T-helper 2 cell treated with Interferon-gamma antibody and Interleukin-4, amounts not matched to agents 5 μg/mL and 100 μg/mL, for 36 hours (primary cell): ENCODE data around the gene EPHA6.

Source experiments
- DNase-seq: peaks from one replicate; pipeline ENCODE4 v3.0.0; 2021; ENCODE audit warnings: low spot score
- H3K27ac Mint-ChIP-seq: one replicate; pipeline ENCODE4 v1.8.0; 2021; ENCODE audit warnings: mild to moderate bottlenecking, mixed read lengths
- H3K27me3 Mint-ChIP-seq: one replicate; pipeline ENCODE4 v1.8.0; 2021; ENCODE audit warnings: low read depth, mixed read lengths
- H3K36me3 Mint-ChIP-seq: one replicate; pipeline ENCODE4 v1.8.0; 2021; ENCODE audit warnings: low read depth, mixed read lengths
- H3K4me1 Mint-ChIP-seq: one replicate; pipeline ENCODE4 v1.8.0; 2021; ENCODE audit warnings: low read depth, mixed read lengths
- H3K4me3 Mint-ChIP-seq: one replicate; pipeline ENCODE4 v1.8.0; 2022; ENCODE audit warnings: mild to moderate bottlenecking, moderate library complexity, mixed read lengths
- H3K9me3 Mint-ChIP-seq: one replicate; pipeline ENCODE4 v1.8.0; 2021; ENCODE audit warnings: mixed read lengths

The EPHA6 gene

DNA sequence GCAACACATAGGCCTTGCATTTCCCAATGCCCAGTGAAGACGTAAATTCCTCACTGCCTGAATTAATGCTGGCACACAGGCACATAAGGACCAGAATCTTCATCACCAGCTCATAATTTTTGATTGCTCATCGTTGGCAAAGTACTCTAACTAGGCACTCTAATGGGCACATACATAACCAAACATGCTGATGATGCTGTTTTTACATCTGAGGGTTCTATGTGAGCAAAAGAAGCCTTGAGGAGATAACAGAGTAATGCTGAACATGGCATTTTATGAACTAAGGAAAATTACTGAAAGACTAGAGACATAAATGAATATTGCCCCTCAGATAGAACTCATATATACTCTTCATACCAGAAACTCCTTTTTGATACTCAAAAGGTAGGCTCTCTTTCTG is 387.4 kb downstream of the EPHA6 start:
- Mint-ChIP-seq H3K4me3 (no peak overlapping the region), H3K27ac (no peak overlapping the region), H3K27me3 (no peaks in the 10 kb centered on the region)

DNA sequence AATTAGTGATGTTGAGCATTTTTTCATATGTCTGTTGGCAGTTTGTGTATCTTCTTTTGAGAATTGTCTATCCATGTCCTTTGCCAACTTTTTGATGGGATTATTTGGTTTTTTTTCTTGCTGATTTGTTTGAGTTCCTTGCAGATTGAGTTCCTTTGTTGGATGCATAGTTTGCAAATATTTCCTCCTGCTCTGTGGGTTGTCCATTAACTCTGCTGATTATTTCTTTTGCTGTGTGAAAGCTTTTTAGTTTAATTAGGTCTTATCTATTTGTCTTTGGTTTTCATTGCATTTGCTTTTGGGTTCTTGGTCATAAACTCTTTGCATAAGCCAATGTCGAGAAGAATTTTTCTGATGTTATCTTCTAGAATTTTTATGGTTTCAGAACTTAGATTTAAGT is 414.6 kb downstream of the EPHA6 start:
- no peak overlapping the region for H3K27ac Mint-ChIP-seq
- no peaks in the 10 kb centered on the region for H3K36me3 Mint-ChIP-seq
- H3K9me3 Mint-ChIP-seq, result peaks cover 4% of the 10 kb centered on the region
- H3K4me3 Mint-ChIP-seq, result no peak overlapping the region
- DNase-seq, result no peak
- no peaks in the 10 kb centered on the region for H3K27me3 Mint-ChIP-seq
- H3K4me1 Mint-ChIP-seq, result no peaks in the 10 kb centered on the region

More for the DNA sequence above, 387.4 kb downstream of the EPHA6 start:
- Mint-ChIP-seq H3K36me3 (no peaks in the 10 kb centered on the region), H3K9me3 (peaks cover 3% of the 10 kb centered on the region), H3K4me1 (no peaks in the 10 kb centered on the region)
- no peak for DNase-seq

GRCh38 chr3:97230486-97230885 is 416.1 kb downstream of the EPHA6 start:
- H3K9me3 Mint-ChIP-seq, result peaks cover 4% of the 10 kb centered on the region
- no peaks in the 10 kb centered on the region for H3K4me1 Mint-ChIP-seq
- no peaks in the 10 kb centered on the region for H3K27me3 Mint-ChIP-seq
- H3K36me3 Mint-ChIP-seq, result no peaks in the 10 kb centered on the region
- no peak for DNase-seq
- H3K4me3 Mint-ChIP-seq, result no peak overlapping the region
- no peak overlapping the region for H3K27ac Mint-ChIP-seq

- no peaks in the 10 kb centered on the region for H3K27me3 Mint-ChIP-seq
- H3K4me1 Mint-ChIP-seq, result no peaks in the 10 kb centered on the region
- no peak overlapping the region for H3K27ac Mint-ChIP-seq
These were observed 418.1 kb downstream of the EPHA6 start for GRCh38 chr3:97232393-97233034.

GRCh38 chr3:97235179-97235578 is 420.8 kb downstream of the EPHA6 start:
- Mint-ChIP-seq H3K9me3 (no peaks in the 10 kb centered on the region), H3K27me3 (no peaks in the 10 kb centered on the region), H3K36me3 (no peaks in the 10 kb centered on the region), H3K4me1 (no peaks in the 10 kb centered on the region), H3K27ac (no peak overlapping the region), H3K4me3 (no peak overlapping the region)
- DNase-seq, result no peak

More at GRCh38 chr3:97232393-97233034, 418.1 kb downstream of the EPHA6 start:
- H3K36me3 Mint-ChIP-seq, result no peaks in the 10 kb centered on the region
- DNase-seq, result no peak
- peaks cover 4% of the 10 kb centered on the region for H3K9me3 Mint-ChIP-seq
- no peak overlapping the region for H3K4me3 Mint-ChIP-seq

DNA sequence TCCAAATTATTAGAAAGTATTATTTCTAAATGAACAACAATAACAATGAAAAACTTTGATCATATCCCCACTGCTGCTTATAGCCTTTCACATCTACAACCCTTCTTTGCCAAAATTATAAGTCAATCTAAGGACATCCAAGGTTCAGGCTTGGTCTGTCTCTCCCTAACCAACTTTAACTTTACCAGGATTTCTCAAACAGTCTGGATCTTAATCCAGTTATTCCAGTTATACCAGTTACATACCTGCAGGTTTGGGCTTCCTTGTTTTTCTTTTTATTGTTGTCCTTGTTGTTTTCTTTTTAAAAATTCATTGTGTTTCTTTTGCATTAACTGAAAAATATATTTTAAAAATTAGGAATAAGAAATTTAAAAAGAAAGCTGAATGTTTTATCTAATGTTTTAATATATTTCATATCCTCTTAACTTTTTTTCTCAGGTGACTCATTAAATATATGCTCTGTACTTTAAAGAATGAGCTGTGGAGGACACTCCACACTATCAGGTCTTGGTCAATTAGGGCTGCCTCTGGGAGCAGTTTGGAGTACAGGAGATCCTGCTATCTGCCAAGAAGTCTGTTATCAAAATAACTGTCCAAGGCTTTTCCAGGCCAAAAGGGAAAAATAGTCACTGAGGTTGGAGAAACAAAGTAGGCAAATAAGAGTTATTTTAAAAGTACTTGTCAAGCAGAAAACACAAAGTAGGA is 421.4 kb downstream of the EPHA6 start:
- Mint-ChIP-seq H3K9me3 (no peaks in the 10 kb centered on the region), H3K4me3 (no peak overlapping the region), H3K36me3 (no peaks in the 10 kb centered on the region), H3K27ac (no peak overlapping the region), H3K4me1 (no peaks in the 10 kb centered on the region), H3K27me3 (no peaks in the 10 kb centered on the region)
- DNase-seq, result no peak

- Mint-ChIP-seq H3K27ac (no peak overlapping the region), H3K36me3 (no peaks in the 10 kb centered on the region), H3K27me3 (no peaks in the 10 kb centered on the region)
These were observed 427.0 kb downstream of the EPHA6 start for GRCh38 chr3:97241417-97241816.

DNA sequence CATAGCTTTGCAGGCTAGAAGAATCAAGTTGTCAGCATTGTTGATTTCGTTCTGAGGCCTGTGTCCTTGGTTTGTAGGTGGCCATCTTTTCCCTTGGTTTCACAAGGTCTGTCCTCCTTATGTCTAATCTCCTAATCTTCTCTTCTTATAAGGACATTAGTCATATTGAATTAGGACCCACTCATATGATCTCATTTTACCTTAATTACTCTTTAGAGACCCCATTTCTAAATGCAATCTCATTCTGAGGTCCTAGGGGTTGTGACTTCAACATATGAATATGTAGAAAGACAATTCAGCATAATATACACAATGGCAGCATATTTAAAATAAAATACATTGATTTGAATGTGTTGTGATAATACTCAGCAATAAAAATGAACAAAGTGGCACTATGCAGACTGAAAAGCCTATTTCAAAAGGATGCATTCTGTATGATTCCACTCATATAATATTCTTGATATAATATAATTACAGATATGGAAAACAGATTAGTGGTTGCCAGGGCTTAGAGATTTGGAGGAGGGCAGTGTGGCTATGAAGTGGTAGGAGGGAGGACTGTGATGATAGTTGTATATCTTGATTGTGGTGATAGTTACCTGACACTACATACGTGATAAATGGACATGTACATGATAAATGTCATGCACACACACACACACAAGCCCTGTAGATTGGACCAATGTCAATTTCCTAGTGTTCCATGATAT is 431.0 kb downstream of the EPHA6 start:
- H3K9me3 Mint-ChIP-seq, result no peaks in the 10 kb centered on the region
- no peak overlapping the region for H3K4me3 Mint-ChIP-seq
- no peaks in the 10 kb centered on the region for H3K4me1 Mint-ChIP-seq
- no peaks in the 10 kb centered on the region for H3K36me3 Mint-ChIP-seq
- no peak overlapping the region for H3K27ac Mint-ChIP-seq
- no peaks in the 10 kb centered on the region for H3K27me3 Mint-ChIP-seq
- DNase-seq, result no peak

More at GRCh38 chr3:97241417-97241816, 427.0 kb downstream of the EPHA6 start:
- H3K4me1 Mint-ChIP-seq, result no peaks in the 10 kb centered on the region
- no peak for DNase-seq
- H3K4me3 Mint-ChIP-seq, result no peak overlapping the region
- H3K9me3 Mint-ChIP-seq, result no peaks in the 10 kb centered on the region

DNA sequence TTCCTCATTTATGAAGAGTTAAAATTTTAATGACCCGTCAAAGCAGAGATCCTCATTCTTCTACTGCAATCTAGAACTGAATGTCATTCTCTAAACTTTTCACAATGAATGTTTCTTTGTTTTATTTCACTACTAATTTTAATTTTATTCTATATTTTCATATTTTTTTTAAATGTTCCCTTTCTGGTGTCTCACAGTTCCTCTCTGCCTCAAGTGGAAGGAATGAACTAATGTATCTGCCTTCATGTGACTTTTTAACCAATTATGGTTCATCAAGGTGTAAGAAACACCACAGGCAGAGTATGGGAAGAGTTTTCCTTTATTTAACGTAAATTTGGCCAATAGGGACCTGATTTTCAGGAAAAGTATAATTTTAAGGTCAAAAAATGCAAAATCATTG is 441.7 kb downstream of the EPHA6 start:
- H3K36me3 Mint-ChIP-seq, result no peaks in the 10 kb centered on the region
- no peak overlapping the region for H3K27ac Mint-ChIP-seq
- no peaks in the 10 kb centered on the region for H3K4me1 Mint-ChIP-seq
- no peaks in the 10 kb centered on the region for H3K9me3 Mint-ChIP-seq
- H3K4me3 Mint-ChIP-seq, result no peak overlapping the region
- no peaks in the 10 kb centered on the region for H3K27me3 Mint-ChIP-seq
- DNase-seq, result no peak

DNA sequence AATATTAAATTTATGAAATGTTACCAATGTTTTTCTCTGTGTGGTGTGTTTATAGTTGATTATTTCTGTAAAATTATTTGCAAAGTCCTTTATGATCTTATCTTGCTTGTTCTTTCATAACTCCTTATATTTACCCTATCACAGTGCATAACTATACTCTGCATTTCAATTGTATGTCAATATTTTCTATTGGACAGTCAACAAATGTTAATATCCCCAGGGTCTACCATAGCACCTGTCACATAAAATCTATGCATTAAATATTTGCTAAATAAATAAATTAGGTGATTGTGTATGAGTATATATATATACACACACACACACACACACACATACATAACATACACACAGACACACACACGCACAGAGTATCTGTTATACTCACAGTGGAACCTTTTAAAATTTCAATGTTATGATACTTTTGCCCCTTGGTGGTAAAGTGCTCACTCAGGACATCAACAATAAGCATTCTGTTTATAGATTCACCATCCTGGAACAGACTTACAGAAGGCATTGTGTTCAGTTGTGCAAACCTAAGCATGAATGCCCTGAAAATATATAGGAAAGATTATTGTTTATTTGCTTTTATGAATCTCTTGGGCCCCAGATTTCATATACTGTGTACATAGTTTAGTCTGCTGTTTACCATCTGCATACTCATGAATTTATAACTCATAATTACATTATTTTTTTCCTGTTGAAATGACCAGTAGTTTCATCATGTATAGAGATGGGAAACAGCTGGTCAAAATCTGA is 443.7 kb downstream of the EPHA6 start:
- Mint-ChIP-seq H3K4me3 (no peak overlapping the region), H3K9me3 (no peaks in the 10 kb centered on the region), H3K27ac (no peak overlapping the region), H3K27me3 (no peaks in the 10 kb centered on the region), H3K4me1 (no peaks in the 10 kb centered on the region), H3K36me3 (no peaks in the 10 kb centered on the region)
- DNase-seq, result no peak

DNA sequence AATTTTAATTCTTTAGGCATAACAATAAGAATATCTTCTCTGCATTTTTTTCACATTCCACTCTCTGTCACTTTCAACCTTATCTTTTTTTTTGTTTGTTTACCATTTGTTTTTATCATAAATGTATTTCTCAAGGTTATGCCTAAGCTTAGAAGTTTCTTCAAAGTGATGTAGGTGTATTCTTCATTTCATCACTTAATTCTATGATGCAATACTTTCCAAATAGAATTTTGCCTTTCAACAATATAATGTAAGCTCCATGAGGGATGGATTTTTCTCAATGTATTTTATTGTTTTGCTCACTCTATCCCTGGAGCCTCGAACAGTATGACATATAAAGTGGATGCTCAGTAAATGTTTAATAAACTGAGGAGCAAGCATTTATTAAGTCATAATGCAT is 444.9 kb downstream of the EPHA6 start:
- Mint-ChIP-seq H3K27me3 (no peaks in the 10 kb centered on the region), H3K9me3 (no peaks in the 10 kb centered on the region), H3K36me3 (no peaks in the 10 kb centered on the region), H3K4me1 (no peaks in the 10 kb centered on the region), H3K4me3 (no peak overlapping the region), H3K27ac (no peak overlapping the region)
- no peak for DNase-seq

DNA sequence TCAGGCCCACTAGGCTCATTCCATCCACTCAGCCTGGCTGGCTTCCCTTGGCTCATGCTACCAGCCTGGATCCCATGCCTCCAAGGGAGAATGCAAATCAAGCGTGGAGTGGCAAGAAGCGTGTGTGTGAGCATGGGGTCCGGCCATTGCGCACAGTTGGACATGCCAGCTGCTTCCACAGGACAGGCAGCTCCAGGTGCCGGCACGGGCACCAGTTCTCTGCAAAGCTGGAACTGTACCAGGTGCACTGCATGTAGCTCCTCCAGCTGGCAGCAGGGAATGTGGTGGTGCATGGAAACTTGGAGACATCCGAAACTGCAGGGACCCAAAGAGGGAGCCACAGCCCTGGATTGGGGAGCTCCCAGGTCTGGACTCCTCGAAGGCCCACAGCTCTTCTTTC is 449.8 kb downstream of the EPHA6 start:
- H3K36me3 Mint-ChIP-seq, result no peaks in the 10 kb centered on the region
- H3K27me3 Mint-ChIP-seq, result no peaks in the 10 kb centered on the region
- no peak for DNase-seq
- no peak overlapping the region for H3K4me3 Mint-ChIP-seq
- no peaks in the 10 kb centered on the region for H3K4me1 Mint-ChIP-seq
- no peak overlapping the region for H3K27ac Mint-ChIP-seq
- H3K9me3 Mint-ChIP-seq, result no peaks in the 10 kb centered on the region

- Mint-ChIP-seq H3K36me3 (no peaks in the 10 kb centered on the region), H3K4me3 (no peak overlapping the region), H3K27ac (no peak overlapping the region), H3K27me3 (no peaks in the 10 kb centered on the region), H3K9me3 (no peaks in the 10 kb centered on the region), H3K4me1 (no peaks in the 10 kb centered on the region)
- DNase-seq, result no peak
These were observed 451.0 kb downstream of the EPHA6 start for GRCh38 chr3:97265237-97266005.
